GM18526 (cell line): ENCODE measurements around the gene DOK1.

ENCODE experiments used
- POLR2A ChIP-seq: IDR thresholded peaks from 3 replicates; pipeline ENCODE4 v1.6.1; 2011; ENCODE audit not compliant: insufficient read length; ENCODE audit errors: extremely low read depth

The DOK1 gene

GRCh38 chr2:74515981-74516633 lies 38.4 kb upstream of the DOK1 start:
- no peak for TF ChIP-seq POLR2A

- TF ChIP-seq POLR2A = no peak
Observed at GRCh38 chr2:74516650-74517049, 37.9 kb upstream of the DOK1 start.

GRCh38 chr2:74522516-74522915 lies 32.0 kb upstream of the DOK1 start:
- no peak for TF ChIP-seq POLR2A

- TF ChIP-seq POLR2A = no peak
Observed at GRCh38 chr2:74524005-74524404, 30.5 kb upstream of the DOK1 start.

GRCh38 chr2:74524955-74525716 lies 29.4 kb upstream of the DOK1 start:
- no peak for TF ChIP-seq POLR2A

- no peak for TF ChIP-seq POLR2A
Observed at GRCh38 chr2:74525717-74526648, 28.5 kb upstream of the DOK1 start, which contains the start of gene DQX1. Gene DQX1, minus strand, starts transcription at chr2:74526231. Its CDS starts 502 bp downstream, at chr2:74525729.

- no peak for TF ChIP-seq POLR2A
Observed at GRCh38 chr2:74526649-74527230, 27.8 kb upstream of the DOK1 start.

GRCh38 chr2:74527741-74528140 lies 26.8 kb upstream of the DOK1 start:
- TF ChIP-seq POLR2A = no peak

GRCh38 chr2:74528600-74529356 lies 25.7 kb upstream of the DOK1 start:
- TF ChIP-seq POLR2A = no peak

GRCh38 chr2:74529357-74530238 lies 24.9 kb upstream of the DOK1 start, which contains the start of the genes AUP1 and HTRA2:
Gene AUP1, minus strand, starts transcription at chr2:74529706. Its CDS starts 77 bp downstream, at chr2:74529629.
Gene HTRA2, plus strand, starts transcription at chr2:74529933. Its CDS starts 74 bp downstream, at chr2:74530007.
- peak; percentile 95 for TF ChIP-seq POLR2A

- no peak for TF ChIP-seq POLR2A
Observed at GRCh38 chr2:74530239-74531187, 24.0 kb upstream of the DOK1 start.

- TF ChIP-seq POLR2A = no peak
Observed at GRCh38 chr2:74531666-74532065, 22.9 kb upstream of the DOK1 start.

GRCh38 chr2:74532222-74532621 lies 22.3 kb upstream of the DOK1 start:
- no peak for TF ChIP-seq POLR2A

GRCh38 chr2:74533464-74533863 lies 21.1 kb upstream of the DOK1 start:
- TF ChIP-seq POLR2A = no peak
